RWPE1 (cell line): ENCODE measurements around the gene MAGIX.
A peak's percentile ranks its signal among the peaks of the same experiment; 100 is the strongest.

Experiments
- CTCF ChIA-PET: fragments of 350-600 bp; sonication (Branson Sonifier 250); formaldehyde crosslinking; extraction: SDS; loops from one replicate; lab custom pipeline; 2021; lab: Yijun Ruan, JAX
- POLR2A ChIA-PET: fragments of 400-600 bp; formaldehyde crosslinking; extraction: SDS; loops from one replicate; lab custom pipeline; 2020; ENCODE audit warnings: antibody characterized with exemption; ENCODE audit not compliant: low non-redundant PET; lab: Yijun Ruan, JAX
- DNase-seq: peaks from one replicate; pipeline ENCODE4 v3.0.0; 2012; ENCODE audit warnings: low spot score
- H3K27ac ChIP-seq: fragments of 450-650 bp; 2 replicates; pipeline ENCODE4 v1.5.1; 2017
- TF ChIP-seq, protein P1 (sequence below): fragments of 450-650 bp; conservative IDR thresholded peaks from 2 replicates; pipeline ENCODE4 v1.5.1; 2017; ENCODE audit warnings: low read depth, mild to moderate bottlenecking

MAGIX gene

DNA sequence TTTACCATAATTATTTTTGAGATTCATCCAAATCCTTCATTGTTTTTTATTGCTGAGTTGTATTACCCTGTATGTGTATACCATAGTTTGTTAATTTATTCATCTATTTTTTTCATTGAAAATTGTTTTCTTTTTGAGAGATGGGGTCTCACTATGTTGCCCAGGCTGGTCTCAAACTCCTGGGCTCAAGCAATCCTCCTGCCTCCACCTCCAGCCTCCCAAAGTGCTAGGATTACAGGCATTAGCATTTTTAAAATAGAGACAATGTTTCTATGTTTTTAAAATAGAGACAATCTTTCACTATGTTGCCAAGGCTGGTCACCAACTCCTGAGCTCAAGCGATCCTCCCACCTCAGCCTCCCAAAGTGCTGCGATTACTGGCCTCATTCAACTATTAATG lies 1.6 kb upstream of the MAGIX start:
- POLR2A ChIA-PET: no interaction called here
- H3K27ac ChIP-seq: no peak overlapping the region
- TF ChIP-seq, protein P1, sequence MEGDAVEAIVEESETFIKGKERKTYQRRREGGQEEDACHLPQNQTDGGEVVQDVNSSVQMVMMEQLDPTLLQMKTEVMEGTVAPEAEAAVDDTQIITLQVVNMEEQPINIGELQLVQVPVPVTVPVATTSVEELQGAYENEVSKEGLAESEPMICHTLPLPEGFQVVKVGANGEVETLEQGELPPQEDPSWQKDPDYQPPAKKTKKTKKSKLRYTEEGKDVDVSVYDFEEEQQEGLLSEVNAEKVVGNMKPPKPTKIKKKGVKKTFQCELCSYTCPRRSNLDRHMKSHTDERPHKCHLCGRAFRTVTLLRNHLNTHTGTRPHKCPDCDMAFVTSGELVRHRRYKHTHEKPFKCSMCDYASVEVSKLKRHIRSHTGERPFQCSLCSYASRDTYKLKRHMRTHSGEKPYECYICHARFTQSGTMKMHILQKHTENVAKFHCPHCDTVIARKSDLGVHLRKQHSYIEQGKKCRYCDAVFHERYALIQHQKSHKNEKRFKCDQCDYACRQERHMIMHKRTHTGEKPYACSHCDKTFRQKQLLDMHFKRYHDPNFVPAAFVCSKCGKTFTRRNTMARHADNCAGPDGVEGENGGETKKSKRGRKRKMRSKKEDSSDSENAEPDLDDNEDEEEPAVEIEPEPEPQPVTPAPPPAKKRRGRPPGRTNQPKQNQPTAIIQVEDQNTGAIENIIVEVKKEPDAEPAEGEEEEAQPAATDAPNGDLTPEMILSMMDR: no peak
- CTCF ChIA-PET: no interaction called here
- no peak for DNase-seq

DNA sequence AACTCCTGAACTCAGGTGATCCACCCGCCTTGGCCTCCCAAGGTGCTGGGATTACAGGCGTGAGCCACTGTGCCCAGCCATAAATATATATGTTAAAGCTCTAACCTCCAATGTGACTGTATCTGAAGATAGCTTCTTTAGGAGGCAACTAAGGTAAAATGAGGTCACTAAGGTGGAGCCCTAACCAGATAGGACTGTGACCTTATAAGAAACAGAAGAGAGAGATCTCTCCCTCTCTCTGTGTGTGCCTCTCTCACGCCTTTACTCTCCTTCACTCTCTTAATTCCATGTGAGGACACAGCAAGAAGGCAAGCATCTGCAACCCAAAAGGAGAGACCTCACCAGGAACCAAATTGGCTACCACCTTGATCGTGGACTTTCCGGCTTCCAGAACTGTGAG lies 926 bp upstream of the MAGIX start:
- TF ChIP-seq, protein P1: no peak
- H3K27ac ChIP-seq: no peak overlapping the region
- CTCF ChIA-PET: no interaction called here
- POLR2A ChIA-PET: no interaction called here
- no peak for DNase-seq

DNA sequence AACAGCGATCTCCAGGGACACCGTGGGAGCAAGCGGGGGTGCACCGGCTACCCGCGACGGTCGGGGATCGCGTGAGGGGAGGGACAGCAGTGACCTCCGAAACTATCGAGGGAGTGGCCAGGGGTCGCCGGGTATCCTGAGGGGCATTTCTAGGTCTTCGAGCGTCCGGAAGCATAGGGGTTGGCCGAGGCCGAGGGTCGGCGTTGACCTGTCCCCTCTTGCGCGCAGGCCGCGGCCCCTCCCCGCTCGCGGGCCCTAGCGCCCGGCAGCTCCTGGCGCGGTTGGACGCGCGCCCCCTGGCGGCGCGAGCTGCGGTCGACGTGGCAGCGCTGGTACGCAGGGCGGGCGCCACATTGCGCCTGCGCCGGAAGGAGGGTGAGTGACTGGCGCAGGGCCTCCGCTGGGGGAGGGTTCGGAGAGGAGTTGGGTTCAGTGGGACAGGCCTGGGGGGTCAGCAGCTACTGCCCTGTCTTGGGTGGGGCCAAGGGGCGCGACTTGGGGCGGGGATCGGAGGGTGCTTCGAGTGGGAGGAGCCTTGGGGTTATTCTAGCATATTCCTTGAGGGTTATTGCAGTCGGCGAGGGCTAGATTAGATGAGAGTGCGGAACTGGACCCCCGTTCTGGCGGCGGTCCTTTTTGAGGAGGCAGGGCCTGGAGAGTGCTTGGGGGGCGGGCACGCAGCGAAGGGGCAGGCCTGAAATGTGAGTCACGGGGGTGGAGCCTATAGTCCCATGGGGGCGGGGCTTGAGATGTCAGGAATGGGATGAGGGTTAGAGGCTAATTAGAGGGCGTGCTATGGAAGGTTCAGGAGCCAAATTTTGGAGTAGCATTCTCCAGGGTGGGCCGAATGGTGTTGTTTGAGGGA lies 1.2 kb downstream of the MAGIX start:
- POLR2A ChIA-PET: interaction anchor here (0.6 kb wide), 1 partner anchor 199 kb away, joined by 15 read pairs; no protein-coding TSS in a partner anchor
- CTCF ChIA-PET: interaction anchor here (0.5 to 1.2 kb wide), 4 partner anchors 18 to 477 kb away, joined by 3 to 5 read pairs (median 4); no protein-coding TSS in a partner anchor
- H3K27ac ChIP-seq: peak overlapping the region; percentile 100
- DNase-seq: peak; percentile 66
- TF ChIP-seq, protein P1: peak; percentile 78

DNA sequence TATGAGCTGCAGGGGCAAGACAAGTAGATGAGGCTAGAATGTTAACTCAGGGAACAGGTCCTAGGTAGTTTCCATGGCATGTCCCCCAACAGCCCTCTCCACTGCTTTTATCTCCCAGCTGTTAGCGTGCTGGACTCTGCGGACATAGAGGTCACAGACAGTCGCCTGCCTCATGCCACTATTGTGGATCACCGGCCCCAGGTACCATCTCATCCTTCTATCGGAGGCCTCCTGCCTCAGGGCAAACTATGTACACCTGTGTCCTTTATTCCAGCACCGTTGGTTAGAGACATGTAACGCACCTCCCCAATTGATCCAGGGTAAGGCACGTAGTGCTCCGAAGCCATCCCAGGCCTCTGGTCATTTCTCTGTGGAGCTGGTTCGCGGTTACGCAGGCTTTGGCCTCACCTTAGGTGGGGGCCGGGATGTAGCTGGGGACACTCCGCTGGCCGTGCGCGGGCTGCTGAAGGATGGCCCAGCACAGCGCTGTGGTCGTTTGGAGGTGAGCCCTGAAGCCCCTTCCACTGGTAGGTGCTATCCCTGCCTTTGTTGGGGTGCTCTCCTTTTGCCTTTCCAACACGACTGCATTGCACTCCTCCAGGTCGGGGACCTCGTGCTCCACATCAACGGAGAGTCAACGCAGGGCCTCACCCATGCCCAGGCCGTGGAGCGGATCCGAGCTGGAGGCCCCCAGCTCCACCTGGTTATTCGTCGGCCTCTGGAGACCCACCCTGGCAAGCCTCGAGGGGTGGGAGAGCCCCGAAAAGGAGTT lies 2.2 kb downstream of the MAGIX start:
- TF ChIP-seq, protein P1: no peak
- no peak for DNase-seq
- peak overlapping the region; percentile 100 for H3K27ac ChIP-seq
- CTCF ChIA-PET: interaction anchor here (0.5 to 0.6 kb wide), 2 partner anchors 76 to 206 kb away, joined by 5 to 6 read pairs; no protein-coding TSS in a partner anchor
- POLR2A ChIA-PET: no interaction called here

DNA sequence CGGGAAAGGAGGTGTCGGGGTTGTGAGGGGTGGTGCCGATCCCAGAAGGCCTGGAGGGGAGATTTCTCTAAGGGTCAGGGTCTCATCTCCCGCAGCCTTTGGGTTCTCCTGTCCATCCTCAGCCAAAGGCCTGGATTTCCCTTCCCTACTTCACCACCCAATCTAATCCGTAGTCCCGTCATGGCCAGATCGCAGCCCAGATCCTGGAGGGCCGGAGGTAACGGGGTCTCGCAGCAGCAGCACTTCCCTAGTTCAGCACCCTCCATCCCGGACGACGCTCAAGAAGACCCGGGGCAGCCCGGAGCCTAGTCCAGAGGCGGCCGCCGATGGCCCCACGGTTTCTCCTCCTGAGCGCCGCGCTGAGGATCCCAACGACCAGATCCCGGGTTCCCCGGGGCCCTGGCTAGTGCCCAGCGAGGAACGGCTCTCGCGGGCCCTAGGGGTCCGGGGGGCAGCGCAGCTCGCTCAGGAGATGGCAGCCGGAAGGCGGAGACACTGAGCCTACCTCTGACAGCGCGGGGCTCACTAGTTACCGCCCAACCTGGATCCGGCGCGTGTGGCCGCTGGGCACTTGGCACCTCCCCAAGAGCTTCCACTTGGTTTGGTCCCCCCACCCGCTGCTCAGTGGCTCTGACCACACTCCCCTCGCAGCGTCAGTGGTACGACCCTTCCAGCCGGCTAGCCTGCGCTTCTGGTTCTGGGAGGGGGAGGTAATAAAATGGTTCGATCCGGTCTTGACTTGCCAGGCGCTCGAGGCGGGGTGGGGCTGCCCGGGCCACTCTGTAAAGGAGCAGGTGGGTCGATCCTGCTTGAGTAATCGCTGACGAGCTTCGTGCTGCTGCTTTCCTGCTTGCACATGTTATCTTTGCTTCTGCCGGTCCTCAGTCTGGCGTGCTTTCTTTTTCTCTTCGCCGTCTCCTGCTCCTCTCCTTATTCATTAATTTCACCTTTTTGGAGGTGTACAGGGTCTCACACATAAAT lies 3.6 kb downstream of the MAGIX start:
- H3K27ac ChIP-seq: peak overlapping the region; percentile 100

More for the DNA sequence above, 3.6 kb downstream of the MAGIX start:
- TF ChIP-seq, protein P1: peak; percentile 45
- peak; percentile 80 for DNase-seq
- POLR2A ChIA-PET: interaction anchor here (0.6 to 1.4 kb wide), 4 partner anchors 10 to 107 kb away, joined by 3 to 6 read pairs (median 3); no protein-coding TSS in a partner anchor
- CTCF ChIA-PET: interaction anchor here (0.6 kb wide), 1 partner anchor 64 kb away, joined by 3 read pairs; no protein-coding TSS in a partner anchor
